GM12878 (cell line): ENCODE measurements around the gene ZNF765. TPM values are rescaled to one million over a fixed set of nuclear protein-coding genes. Genes with fewer than 3 reads are reported as not detected.

Experiments used
- CBFB ChIP-seq: IDR thresholded peaks from 2 replicates; pipeline ENCODE4 v1.6.1; 2016; ENCODE audit warnings: antibody characterized with exemption, low read depth
- EGR1 ChIP-seq, 2 experiments: IDR thresholded peaks; 1 replicate in 1 of 2; 2 replicates in 1 of 2; pipeline ENCODE4 v1.6.1; 2011 to 2012; ENCODE audit warnings: low read depth in 2 of 2, low read length in 2 of 2, borderline replicate concordance in 1 of 2, mild to moderate bottlenecking in 1 of 2, moderate library complexity in 1 of 2
- EP300 ChIP-seq, 2 experiments: fragments of 150-350 bp in 1 of 2; IDR thresholded peaks; 2 replicates each; pipeline ENCODE4 v1.6.1; 2011 to 2012; ENCODE audit warnings: low read depth in 2 of 2, low read length in 2 of 2, borderline replicate concordance in 1 of 2, improper control_type of control experiment in 1 of 2, inconsistent platforms in 1 of 2; ENCODE audit not compliant: control insufficient read depth in 1 of 2
- NFYA ChIP-seq: IDR thresholded peaks from 2 replicates; pipeline ENCODE4 v1.6.1; 2011; ENCODE audit warnings: low read depth, mild to moderate bottlenecking, low read length, improper control_type of control experiment, borderline replicate concordance
- WRNIP1 ChIP-seq: IDR thresholded peaks from 2 replicates; pipeline ENCODE4 v1.6.1; 2011; ENCODE audit warnings: low read depth, low read length, improper control_type of control experiment, borderline replicate concordance
- ZNF207 ChIP-seq: fragments of 450-650 bp; IDR thresholded peaks from 2 replicates; pipeline ENCODE4 v1.6.1; 2014; ENCODE audit warnings: antibody characterized with exemption, mild to moderate bottlenecking, borderline replicate concordance
- polyA plus RNA-seq, 11 experiments: library from polyadenylated mRNA; depleted of rRNA in 4 of 11; unstranded in 6 of 11; stranded (reverse) in 5 of 11; fragments of >200 nt; fragmentation: Nextera tagmentation in 4 of 11; fragmentation: Illumina TruSeq in 1 of 11; extraction: Ambion mirVana in 4 of 11; extraction: Trizol in 1 of 11; gene quantifications; 1 replicate in 1 of 11; 2 replicates in 10 of 11; pipeline versions ENCODE4 v1.2.1 to v1.2.3, GENCODE V29; 2011 to 2016; ENCODE audit warnings: inconsistent platforms in 2 of 11, missing spikeins in 2 of 11, low read depth in 1 of 11
- total RNA-seq, 4 experiments: library from RNA; depleted of rRNA in 3 of 4; stranded (reverse); fragments of >200 nt in 3 of 4; fragmentation: Illumina TruSeq in 1 of 4; extraction: Trizol in 1 of 4; gene quantifications; 2 replicates each; pipeline versions ENCODE4 v1.2.1 to v1.2.3, GENCODE V29; 2013 to 2021
- TF ChIP-seq, protein P1 (sequence below): fragments of 450-650 bp; IDR thresholded peaks from 2 replicates; pipeline ENCODE4 v1.6.1; 2016; ENCODE audit warnings: mild to moderate bottlenecking, moderate library complexity, borderline replicate concordance
- TF ChIP-seq, protein P2 (sequence below): IDR thresholded peaks from 2 replicates; pipeline ENCODE4 v1.6.1; 2012; ENCODE audit warnings: low read depth, low read length, improper control_type of control experiment
- TF ChIP-seq, protein P3 (sequence below): fragments of 450-650 bp; IDR thresholded peaks from 2 replicates; pipeline ENCODE4 v1.6.1; 2017; ENCODE audit warnings: mild to moderate bottlenecking, moderate library complexity
- TF ChIP-seq, protein P4 (sequence below): IDR thresholded peaks from 2 replicates; pipeline ENCODE4 v1.6.1; 2012; ENCODE audit warnings: low read depth, low read length, improper control_type of control experiment
- TF ChIP-seq, protein P5 (sequence below): IDR thresholded peaks from 2 replicates; pipeline ENCODE4 v1.6.1; 2011; ENCODE audit warnings: borderline replicate concordance, low read depth, mild to moderate bottlenecking, moderate library complexity, low read length; ENCODE audit not compliant: insufficient read depth, poor library complexity, severe bottlenecking
- TF ChIP-seq, protein P6 (sequence below): fragments of 450-650 bp; IDR thresholded peaks from 2 replicates; pipeline ENCODE4 v1.6.1; 2018; ENCODE audit warnings: borderline replicate concordance, mild to moderate bottlenecking; ENCODE audit not compliant: partially characterized antibody

The ZNF765 gene
- total and polyA plus RNA-seq, 10 of the 15 experiments (the other 5 are each of a cell fraction or from before 2014, with no cell fraction given) = 2.9 to 12.7 (median 7.0) TPM

DNA sequence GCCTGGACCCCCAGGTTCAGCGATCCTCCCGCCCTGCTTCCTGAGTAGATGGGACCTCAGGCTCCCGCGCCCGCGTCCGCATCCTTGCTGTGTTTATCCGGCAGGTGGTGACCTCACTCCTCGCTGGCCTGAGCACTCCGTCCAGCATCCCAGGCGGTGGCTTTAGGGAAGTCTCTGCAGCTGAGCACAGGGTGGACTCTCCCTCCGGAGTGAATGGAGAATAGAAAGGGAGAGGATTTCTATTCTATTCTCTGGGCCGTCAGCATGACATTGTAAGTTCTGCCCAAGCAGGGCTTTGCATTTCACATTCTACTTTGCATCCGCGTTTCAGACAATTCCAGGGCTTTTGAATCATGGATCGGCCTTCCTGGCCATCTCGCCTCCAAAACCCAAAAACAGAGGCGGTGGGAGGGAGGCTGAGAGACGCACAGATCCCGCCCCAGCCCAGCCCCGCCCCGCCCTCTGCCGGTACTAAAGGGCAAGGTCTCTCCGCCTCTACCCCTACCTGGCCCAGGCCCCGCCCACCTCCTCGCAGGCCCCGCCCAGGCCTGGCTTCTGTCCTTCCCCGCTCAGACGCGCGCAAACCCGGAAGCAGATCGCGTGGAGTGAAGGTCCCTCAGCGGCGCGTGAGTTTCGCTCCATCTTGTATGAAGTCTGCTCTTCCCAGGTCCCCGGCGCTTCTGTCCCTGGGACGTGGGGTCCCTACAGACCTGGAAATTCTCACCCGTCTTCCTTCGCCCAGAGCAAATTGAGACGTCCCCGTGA lies 29.6 kb upstream of the ZNF765 start, which contains the start of gene ZNF525 (continued):
- TF ChIP-seq, protein P1, sequence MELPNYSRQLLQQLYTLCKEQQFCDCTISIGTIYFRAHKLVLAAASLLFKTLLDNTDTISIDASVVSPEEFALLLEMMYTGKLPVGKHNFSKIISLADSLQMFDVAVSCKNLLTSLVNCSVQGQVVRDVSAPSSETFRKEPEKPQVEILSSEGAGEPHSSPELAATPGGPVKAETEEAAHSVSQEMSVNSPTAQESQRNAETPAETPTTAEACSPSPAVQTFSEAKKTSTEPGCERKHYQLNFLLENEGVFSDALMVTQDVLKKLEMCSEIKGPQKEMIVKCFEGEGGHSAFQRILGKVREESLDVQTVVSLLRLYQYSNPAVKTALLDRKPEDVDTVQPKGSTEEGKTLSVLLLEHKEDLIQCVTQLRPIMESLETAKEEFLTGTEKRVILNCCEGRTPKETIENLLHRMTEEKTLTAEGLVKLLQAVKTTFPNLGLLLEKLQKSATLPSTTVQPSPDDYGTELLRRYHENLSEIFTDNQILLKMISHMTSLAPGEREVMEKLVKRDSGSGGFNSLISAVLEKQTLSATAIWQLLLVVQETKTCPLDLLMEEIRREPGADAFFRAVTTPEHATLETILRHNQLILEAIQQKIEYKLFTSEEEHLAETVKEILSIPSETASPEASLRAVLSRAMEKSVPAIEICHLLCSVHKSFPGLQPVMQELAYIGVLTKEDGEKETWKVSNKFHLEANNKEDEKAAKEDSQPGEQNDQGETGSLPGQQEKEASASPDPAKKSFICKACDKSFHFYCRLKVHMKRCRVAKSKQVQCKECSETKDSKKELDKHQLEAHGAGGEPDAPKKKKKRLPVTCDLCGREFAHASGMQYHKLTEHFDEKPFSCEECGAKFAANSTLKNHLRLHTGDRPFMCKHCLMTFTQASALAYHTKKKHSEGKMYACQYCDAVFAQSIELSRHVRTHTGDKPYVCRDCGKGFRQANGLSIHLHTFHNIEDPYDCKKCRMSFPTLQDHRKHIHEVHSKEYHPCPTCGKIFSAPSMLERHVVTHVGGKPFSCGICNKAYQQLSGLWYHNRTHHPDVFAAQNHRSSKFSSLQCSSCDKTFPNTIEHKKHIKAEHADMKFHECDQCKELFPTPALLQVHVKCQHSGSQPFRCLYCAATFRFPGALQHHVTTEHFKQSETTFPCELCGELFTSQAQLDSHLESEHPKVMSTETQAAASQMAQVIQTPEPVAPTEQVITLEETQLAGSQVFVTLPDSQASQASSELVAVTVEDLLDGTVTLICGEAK = peak; percentile 47; the same call in 1 of the 2 replicates
- TF ChIP-seq EP300 (IDR thresholded peaks at IDR 0.05; ENCODE audit: borderline replicate concordance in 1 of 2, control insufficient read depth in 1 of 2, low read depth in 2 of 2, low read length in 2 of 2) = no peak
- TF ChIP-seq ZNF207 = no peak
- no peak for TF ChIP-seq CBFB
- TF ChIP-seq, protein P2, sequence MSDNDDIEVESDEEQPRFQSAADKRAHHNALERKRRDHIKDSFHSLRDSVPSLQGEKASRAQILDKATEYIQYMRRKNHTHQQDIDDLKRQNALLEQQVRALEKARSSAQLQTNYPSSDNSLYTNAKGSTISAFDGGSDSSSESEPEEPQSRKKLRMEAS = peak; percentile 72
- TF ChIP-seq WRNIP1 = no peak
- TF ChIP-seq, protein P3, sequence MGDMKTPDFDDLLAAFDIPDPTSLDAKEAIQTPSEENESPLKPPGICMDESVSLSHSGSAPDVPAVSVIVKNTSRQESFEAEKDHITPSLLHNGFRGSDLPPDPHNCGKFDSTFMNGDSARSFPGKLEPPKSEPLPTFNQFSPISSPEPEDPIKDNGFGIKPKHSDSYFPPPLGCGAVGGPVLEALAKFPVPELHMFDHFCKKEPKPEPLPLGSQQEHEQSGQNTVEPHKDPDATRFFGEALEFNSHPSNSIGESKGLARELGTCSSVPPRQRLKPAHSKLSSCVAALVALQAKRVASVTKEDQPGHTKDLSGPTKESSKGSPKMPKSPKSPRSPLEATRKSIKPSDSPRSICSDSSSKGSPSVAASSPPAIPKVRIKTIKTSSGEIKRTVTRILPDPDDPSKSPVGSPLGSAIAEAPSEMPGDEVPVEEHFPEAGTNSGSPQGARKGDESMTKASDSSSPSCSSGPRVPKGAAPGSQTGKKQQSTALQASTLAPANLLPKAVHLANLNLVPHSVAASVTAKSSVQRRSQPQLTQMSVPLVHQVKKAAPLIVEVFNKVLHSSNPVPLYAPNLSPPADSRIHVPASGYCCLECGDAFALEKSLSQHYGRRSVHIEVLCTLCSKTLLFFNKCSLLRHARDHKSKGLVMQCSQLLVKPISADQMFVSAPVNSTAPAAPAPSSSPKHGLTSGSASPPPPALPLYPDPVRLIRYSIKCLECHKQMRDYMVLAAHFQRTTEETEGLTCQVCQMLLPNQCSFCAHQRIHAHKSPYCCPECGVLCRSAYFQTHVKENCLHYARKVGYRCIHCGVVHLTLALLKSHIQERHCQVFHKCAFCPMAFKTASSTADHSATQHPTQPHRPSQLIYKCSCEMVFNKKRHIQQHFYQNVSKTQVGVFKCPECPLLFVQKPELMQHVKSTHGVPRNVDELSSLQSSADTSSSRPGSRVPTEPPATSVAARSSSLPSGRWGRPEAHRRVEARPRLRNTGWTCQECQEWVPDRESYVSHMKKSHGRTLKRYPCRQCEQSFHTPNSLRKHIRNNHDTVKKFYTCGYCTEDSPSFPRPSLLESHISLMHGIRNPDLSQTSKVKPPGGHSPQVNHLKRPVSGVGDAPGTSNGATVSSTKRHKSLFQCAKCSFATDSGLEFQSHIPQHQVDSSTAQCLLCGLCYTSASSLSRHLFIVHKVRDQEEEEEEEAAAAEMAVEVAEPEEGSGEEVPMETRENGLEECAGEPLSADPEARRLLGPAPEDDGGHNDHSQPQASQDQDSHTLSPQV = no peak
- TF ChIP-seq, protein P4, sequence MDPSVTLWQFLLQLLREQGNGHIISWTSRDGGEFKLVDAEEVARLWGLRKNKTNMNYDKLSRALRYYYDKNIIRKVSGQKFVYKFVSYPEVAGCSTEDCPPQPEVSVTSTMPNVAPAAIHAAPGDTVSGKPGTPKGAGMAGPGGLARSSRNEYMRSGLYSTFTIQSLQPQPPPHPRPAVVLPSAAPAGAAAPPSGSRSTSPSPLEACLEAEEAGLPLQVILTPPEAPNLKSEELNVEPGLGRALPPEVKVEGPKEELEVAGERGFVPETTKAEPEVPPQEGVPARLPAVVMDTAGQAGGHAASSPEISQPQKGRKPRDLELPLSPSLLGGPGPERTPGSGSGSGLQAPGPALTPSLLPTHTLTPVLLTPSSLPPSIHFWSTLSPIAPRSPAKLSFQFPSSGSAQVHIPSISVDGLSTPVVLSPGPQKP = no peak
- TF ChIP-seq, protein P5, sequence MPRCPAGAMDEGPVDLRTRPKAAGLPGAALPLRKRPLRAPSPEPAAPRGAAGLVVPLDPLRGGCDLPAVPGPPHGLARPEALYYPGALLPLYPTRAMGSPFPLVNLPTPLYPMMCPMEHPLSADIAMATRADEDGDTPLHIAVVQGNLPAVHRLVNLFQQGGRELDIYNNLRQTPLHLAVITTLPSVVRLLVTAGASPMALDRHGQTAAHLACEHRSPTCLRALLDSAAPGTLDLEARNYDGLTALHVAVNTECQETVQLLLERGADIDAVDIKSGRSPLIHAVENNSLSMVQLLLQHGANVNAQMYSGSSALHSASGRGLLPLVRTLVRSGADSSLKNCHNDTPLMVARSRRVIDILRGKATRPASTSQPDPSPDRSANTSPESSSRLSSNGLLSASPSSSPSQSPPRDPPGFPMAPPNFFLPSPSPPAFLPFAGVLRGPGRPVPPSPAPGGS = no peak
- TF ChIP-seq, protein P6, sequence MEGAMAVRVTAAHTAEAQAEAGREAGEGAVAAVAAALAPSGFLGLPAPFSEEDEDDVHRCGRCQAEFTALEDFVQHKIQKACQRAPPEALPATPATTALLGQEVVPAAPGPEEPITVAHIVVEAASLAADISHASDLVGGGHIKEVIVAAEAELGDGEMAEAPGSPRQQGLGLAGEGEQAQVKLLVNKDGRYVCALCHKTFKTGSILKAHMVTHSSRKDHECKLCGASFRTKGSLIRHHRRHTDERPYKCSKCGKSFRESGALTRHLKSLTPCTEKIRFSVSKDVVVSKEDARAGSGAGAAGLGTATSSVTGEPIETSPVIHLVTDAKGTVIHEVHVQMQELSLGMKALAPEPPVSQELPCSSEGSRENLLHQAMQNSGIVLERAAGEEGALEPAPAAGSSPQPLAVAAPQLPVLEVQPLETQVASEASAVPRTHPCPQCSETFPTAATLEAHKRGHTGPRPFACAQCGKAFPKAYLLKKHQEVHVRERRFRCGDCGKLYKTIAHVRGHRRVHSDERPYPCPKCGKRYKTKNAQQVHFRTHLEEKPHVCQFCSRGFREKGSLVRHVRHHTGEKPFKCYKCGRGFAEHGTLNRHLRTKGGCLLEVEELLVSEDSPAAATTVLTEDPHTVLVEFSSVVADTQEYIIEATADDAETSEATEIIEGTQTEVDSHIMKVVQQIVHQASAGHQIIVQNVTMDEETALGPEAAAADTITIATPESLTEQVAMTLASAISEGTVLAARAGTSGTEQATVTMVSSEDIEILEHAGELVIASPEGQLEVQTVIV = peak; percentile 54
- no peak; a peak in 1 of 3 replicates for TF ChIP-seq EGR1 (IDR thresholded peaks at IDR 0.05; ENCODE audit: borderline replicate concordance in 1 of 2, low read depth in 2 of 2, low read length in 2 of 2)
- TF ChIP-seq NFYA = no peak
